Lower leg skin (tissue), 3 donors: Measurements from ENCODE around the gene ADARB2.

ENCODE experiments used
- CTCF ChIP-seq, 3 donors: fragments of 450-650 bp; IDR thresholded peaks; one replicate each; pipeline ENCODE4 v1.5.1; 2016; ENCODE audit warnings: antibody characterized with exemption in 3 of 3, mild to moderate bottlenecking in 3 of 3, moderate library complexity in 2 of 3
- POLR2A ChIP-seq, 2 donors: fragments of 450-650 bp; IDR thresholded peaks; one replicate each; pipeline ENCODE4 v1.6.1; 2016 to 2017; ENCODE audit warnings: antibody characterized with exemption in 2 of 2, mild to moderate bottlenecking in 1 of 2, moderate library complexity in 1 of 2

- TF ChIP-seq CTCF (IDR thresholded peaks at IDR 0.05) (no peak), POLR2A (IDR thresholded peaks at IDR 0.05) (no peak)
Observed at GRCh38 chr10:1190052-1190395, 547.3 kb downstream of the ADARB2 start.
